Measurements from ENCODE around the gene RNF113A.
"Not testable (repeated sequence)": the region's sequence is repeated elsewhere in the genome, so short reads cannot be mapped to it uniquely, and the experiment has no call there.

RNF113A gene

DNA sequence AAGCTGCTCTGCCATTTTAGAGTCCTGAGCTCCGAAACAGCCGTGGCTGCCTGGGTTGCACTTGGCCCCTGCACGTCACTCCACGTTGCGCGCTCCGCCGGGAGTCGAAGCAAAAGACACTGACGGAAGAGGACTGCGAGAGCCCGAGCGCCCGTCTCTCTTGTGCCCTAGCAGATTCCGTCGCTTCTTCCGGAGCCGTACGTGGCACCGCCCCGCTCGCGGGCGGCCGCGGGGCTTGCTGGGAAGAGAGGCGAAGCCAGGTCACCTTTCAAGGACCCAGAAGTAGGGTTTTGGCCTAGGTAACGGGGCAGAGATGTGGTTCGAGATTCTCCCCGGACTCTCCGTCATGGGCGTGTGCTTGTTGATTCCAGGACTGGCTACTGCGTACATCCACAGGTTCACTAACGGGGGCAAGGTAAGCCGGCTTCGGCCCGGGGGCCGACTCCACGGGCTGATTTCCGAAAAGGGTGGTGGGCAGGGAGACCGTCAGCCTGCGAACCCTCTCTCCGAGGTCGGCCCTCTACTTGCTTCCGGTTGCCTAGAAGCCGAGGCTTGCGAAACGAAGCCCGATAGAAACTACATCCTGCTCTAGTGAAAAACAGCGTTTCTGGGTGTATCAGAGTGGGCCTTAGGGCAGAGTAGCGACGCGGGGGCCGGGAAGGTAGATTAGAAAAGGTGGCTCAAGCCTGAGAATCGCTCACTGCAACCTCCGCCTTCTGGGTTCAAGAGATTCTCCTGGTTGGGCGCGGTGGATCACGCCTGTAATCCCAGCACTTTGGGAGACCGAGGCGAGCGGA lies at the start of gene RNF113A, which contains the start of gene NDUFA1:
RNF113A (minus strand) TSS at position 135 of the 797 bp plus-strand sequence; CDS start at position 15, 120 bp downstream.
NDUFA1 (plus strand) TSS at position 234 of the 797 bp plus-strand sequence; CDS start at position 314, 80 bp downstream.
- DNase-seq: peak; percentile 89

DNA sequence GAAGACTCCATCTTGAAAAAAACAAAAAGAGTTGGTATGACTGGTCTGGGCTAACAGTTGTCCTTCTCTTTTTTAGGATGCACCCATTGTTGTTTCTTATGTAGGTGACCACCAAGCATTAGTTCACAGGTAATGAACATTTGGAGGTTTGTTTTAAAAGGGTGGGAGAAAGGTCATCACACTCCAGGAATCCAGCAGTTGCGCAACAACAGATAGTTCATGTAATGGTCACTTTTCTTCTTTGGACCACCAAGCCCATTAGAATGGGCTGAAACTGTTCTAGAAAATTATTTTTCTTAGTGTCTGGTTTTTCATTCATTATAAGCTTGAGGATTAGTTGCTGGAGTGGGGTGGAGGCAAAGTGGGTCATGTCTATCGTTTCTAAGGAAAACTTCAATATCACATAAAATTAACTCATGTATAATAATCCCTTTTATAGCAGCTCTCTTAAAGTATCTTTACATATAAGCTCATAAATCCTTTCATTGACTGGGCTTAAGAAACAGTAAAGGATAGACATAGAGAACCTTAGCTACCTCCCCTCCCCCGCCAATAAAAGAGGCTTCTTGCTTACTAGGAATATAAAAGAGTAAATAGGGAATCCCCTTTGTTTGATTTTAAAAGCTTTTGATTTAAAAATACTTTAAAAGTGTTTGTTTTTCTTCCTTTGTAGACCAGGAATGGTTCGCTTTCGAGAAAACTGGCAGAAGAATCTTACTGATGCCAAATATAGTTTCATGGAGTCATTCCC lies 48.5 kb upstream of the RNF113A start:
- DNase-seq: no peak

DNA sequence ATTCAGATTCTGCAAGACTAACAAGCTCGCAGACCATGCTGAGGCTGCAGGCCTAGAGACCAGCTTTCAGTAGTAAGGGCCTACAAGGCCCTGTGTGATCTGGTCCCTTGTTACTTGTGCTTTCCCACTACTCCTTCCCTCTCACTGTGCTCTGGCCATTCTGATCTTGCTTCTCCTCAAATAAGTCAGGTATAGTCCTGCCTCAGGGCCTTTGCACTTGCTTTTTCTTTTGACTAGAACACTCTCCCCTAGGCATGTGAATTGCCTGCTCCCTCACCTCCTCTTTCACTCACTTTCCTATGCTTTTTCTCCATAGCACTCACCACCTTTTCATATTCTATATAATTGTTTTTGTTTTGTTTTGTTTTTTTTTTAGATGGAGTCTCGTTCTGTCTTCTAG lies 46.3 kb upstream of the RNF113A start:
- DNase-seq: no peak

DNA sequence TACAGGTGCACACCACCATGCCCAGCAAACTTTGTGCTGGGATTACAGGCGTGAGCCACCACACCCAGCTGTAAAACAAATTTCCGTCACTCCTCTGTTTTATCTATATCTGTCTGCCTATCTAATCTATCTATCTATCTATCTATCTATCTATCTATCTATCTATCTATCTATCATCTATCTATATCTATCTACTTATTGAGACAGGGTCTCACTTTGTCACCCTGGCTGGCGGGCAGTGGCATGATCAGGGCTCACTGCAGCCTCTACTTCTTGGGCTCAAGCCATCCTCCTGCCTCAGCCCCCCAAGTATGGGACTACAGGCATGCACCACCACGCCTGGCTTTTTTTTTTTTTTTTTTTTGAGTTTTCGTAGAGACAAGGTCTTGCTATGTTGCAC lies 44.8 kb upstream of the RNF113A start:
- no peak for DNase-seq

DNA sequence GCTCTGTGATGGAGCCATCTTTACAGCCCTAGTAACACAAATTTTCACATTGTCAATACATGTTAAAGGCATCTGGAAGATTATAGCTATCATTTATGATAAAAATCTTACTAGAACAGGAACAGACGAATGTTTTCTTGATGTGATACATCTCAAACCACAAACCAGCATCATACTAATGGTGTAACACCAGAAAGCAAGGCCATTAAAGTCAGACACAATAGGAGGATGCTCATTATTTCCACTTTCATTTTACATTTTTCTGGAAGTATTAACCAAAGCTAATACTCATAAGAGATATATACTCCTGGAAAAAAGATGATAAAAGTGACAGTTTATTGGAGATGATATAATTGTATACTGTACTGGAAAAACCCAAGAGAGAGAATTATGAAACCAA lies 29.4 kb upstream of the RNF113A start:
- DNase-seq: no peak

DNA sequence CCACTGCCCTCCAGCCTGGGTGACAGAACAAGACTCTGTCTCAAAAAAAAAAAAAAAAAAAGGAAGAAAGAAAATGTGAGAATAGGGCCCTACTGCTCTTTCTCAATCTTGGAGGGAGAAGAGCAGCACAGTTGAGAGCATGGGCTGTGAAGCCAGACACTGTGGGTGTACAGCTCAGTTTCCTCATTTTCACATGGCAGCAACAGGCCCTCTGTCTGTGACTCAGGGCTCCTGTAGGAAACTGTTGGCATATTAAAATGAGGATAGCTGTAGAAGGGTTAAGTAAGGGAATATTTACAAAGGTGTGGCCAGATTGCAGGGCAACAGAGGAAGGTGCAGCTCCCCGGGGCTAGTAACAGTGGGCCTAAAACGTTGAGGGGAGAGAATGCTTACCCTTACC lies 27.6 kb upstream of the RNF113A start:
- DNase-seq: no peak

DNA sequence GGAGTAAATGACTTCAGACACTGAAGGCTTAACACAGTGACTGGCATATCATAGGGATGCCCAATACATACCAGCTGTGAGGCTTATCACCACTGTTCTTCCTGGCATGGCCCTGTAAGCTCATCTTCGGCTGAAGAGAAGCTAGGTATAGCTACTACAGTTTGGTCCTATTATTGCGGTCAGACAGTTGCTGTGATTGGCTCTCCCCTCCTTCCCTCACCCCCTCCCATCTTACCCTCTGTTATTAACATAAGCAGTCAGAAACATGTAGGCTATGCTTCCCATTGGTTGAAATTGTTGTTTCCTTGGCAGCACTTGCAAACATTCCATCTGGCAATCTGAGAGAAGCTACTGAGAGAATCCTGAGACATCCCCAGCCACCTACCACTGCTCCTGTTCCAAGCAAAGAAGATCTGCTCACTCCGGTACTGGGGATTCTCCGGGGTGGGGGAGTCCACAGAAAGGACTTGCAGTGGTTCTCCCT lies 24.4 kb upstream of the RNF113A start, which contains the start of gene AKAP14:
AKAP14 (plus strand) TSS at position 51 of the 484 bp plus-strand sequence. CDS start 7,331 bp downstream, outside the sequence.
- no peak for DNase-seq

DNA sequence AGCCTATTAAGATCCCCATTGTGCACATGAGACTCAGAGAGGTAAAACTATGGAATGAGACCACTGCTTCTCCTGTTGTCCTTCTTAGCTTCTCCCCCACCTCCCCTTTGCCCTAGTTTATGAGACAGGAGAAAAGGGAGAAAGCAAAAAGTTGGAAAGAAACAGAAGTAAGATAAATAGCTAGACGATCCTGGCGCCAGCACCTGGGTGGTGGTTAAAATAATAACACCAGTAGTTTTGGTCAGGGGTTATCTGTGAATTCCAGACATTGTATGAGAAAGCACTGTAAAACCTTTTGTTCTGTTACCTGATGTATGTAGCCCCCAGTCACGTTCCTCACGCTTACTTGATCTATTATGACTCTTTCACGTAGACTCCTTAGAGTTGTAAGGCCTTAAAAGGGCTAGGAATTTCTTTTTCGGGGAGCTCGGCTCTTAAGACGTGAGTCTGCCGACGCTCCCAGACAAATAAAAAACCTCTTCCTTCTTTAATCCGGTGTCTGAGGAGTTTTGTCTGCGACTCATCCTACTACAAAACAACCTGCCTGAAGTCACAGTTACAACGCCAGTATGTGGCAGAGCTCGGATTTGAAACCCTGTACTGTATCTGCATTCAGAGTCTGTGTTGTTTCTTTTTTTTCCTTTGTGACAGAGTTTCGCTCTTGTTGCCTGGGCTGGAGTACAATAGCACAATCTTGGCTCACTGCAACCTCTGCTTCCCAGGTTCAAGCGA lies 20.6 kb upstream of the RNF113A start:
- not testable (repeated sequence) for DNase-seq

DNA sequence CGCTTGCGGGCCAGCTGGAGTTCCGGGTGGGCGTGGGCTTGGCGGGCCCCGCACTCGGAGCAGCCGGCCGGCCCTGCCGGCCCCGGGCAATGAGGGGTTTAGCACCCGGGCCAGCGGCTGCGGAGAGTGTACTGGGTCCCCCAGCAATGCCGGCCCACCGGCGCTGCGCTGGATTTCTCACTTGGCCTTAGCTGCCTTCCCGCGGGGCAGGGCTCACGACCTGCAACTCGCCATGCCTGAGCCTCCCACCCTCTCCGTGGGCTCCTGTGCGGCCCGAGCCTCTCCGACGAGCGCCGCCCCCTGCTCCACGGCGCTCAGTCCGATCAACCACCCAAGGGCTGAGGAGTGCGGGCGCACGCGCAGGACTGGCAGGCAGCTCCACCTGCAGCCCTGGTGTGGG lies 19.1 kb upstream of the RNF113A start:
- not testable (repeated sequence) for DNase-seq

DNA sequence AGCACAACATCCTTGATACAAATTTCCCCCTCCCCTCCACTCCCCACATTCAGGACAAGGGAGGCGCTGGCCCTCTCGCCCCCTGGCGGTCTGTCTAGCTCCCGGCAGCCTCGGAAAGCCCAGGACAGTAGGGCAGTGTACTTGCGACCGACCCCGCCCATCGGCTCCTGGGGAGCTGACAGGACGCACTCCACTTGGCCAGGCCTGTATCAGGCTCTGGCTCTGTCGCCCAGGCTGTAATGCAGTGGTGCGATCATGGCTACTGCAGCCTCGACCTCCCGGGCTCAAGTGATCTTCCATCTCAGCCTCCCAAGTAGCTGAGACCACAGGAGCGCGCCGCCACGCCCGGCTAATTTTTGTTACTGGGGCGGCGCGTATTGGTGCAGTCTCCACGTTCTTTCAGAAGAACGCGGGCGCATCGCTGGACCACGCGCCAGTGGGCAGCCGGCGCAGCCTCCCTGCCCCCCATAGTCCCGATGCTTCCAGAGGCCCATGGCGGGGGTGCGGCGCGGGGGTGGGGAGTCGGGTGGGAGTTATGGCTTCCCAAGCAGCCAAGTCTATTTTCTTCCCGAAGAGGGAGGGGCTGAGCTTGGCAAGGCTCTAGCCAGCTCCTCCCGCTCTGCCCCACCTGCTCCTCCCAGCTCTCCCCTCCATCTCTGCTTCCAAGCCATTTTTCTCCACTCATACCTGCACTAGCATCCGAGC lies 16.3 kb upstream of the RNF113A start:
- peak; percentile 52 for DNase-seq

DNA sequence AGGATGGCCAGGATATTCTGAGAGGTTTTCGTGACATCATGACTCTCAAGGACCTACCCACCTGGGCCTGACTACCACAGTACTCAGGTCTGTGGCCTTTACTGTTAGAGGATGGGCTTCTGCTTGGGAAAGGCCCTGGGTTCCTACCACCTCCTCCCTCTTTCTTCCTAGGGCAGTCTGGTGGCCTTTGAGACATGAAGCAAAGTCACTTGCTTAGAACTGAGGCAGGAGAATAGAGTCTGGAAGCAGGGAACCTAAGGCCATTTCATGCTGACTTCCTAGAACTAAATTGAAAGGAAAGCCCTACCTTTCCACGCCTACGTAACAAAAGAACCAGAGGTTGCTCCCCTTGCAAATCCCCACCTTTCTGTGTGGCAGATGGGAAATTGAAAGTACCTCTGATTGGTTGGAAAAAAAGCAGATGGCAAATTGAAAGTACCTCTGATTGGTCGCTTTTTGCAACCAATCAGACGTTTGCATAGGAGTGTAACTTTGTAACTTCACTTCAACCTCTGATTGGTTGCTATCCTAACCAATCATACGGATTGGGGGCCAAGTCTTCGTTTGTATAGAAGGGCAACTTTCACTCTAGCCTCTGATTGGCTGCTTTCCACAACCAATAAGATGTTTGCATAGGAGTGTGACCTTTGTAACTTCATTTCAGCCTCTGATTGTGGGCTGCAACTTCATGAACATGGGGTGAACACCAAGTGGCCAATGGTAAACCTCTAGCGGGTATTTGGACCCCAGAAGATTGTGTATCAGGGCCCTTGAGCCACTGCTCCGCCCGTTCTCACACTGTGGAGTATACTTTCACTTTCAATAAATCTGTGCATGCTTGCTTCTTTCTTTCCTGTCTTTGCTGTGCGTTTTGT lies 14.3 kb upstream of the RNF113A start:
- peak; percentile 65 for DNase-seq

DNA sequence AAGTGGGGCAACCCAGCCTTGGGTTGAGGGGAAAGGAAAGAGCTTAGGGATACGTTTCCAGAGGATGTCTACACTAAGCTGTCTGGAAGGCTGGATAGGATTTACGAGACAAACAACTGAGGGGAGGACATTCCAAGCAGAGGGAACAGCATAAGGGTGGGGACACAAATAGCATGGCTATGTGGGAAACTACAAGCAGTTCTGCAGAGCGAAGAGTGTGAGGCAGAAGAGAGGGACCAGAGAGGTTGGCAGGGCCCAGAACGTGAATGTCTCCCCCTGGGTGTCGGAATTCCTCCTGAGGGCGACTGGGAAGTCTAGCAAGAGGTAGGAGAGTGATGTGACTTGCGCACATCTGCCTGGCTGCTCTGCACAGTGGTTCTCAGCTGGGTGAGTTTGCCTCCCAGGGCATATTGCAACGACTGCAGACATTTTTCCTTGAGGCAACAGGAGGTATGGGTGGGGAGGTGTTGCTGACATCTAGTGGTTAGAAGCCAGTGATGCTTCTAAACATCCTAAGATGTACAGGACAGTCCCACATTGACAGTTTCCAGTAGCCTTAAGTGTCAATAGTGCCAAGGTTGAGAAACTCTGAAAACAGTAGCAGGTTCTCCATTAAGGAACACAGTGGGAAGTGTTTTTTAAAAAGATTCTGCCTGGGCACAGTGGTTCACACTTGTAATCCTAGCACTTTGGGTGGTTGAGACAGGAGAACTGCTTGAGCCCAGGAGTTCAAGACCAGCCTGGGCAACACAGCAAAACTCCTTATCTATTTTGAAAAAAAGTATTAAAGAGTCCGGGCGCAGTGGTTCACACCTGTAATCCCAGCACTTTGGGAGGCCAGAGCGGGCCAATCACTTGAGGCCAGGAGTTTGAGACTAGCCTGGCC lies 9.3 kb upstream of the RNF113A start:
- DNase-seq: peak; percentile 33

DNA sequence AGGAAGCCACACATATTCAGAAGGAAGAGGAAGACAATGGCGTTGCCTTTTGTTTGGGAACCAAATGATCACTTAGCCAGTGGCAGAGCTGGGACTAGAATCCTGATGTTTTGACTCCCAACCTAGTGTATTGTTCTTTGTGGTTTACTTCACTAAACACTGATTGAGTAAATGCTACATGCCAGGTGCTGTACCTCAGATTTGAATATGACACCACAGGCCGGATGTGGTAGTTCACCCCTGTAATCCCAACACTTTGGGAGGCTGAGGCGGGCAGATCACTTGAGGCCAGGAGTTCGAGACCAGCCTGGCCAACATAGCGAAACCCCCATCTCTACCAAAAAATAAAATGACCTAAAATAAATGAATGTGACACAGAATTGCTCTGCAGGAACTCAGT lies 8.5 kb upstream of the RNF113A start:
- peak; percentile 10 for DNase-seq

DNA sequence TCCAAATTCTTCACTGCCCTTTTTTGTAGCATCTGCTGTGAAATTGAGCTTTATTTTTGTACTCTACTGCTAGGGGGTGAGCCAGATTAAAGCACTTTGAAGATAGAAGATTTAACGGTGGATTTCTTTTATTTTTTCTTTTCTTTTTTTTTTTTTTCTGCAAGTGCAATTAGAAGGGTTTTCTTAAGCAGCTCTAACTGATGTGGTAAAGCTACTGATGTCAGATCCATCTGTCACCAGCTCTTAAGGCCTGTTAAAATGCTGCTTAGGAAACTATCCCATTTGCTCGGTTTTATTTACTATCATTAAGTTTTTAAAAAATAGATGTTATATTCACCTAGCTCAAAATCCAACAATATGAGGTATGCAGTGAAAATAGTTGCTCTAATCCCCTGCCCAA lies 7.2 kb upstream of the RNF113A start:
- DNase-seq: no peak

DNA sequence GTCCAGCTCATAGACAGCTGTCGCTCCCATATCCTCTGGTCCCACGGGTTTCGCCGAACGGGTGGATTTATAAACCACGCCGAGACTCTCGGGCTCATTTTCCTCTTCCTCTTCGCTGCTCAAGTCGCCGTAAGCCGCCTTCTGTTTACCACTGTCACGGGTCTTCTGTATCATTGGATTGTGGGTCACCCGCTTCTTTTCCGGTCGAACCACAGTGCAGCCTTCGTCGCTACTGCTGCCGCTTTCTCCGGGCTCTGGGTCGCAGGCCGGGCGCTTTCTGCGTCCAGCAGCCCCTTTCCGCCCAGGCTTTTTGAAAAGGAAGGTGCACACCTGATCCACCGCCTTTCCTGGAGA lies 311 bp downstream of the RNF113A start:
- no peak for DNase-seq

DNA sequence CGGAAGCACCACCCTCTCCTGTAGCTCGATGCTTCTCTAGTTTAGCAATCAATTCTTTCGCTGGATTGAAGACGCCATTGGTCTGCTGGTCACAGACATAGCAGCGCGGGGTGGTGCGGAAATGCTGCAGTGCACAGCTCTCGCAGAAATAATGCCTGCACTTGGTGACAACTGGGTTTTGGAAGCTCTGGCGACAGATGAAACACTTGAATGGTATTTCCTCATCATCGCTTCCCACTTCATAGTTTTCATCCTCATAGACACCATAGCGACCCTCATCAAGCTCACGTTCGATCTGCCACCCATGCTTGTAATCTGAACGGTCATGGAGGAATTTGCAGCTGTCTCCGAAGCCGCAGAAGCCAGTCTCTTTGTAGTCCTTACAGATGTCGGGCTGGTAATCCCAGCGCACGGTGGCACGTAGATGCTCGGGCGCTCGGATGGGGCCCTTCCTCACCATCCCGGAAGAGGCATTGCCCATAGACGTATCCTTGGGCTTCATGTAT lies 854 bp downstream of the RNF113A start:
- DNase-seq: peak; percentile 35

DNA sequence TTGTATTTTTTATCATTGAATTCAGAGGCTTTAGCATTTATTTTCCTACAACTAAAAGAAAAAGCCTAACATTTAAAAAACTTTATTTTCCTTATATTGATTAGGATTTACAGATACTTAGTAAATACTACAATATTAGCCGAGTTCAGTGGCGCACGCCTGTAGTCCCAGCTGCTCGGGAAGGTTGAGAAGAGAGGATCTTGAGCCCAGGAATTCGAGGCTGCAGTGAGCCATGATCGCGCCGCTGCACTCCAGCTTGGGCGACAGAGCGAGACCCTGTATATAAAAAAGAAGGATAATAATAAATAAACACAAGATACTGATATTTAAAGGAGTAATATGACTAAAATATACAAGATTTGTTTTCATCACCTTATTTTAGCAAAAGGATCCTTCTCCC lies 18.1 kb downstream of the RNF113A start:
- DNase-seq: no peak

DNA sequence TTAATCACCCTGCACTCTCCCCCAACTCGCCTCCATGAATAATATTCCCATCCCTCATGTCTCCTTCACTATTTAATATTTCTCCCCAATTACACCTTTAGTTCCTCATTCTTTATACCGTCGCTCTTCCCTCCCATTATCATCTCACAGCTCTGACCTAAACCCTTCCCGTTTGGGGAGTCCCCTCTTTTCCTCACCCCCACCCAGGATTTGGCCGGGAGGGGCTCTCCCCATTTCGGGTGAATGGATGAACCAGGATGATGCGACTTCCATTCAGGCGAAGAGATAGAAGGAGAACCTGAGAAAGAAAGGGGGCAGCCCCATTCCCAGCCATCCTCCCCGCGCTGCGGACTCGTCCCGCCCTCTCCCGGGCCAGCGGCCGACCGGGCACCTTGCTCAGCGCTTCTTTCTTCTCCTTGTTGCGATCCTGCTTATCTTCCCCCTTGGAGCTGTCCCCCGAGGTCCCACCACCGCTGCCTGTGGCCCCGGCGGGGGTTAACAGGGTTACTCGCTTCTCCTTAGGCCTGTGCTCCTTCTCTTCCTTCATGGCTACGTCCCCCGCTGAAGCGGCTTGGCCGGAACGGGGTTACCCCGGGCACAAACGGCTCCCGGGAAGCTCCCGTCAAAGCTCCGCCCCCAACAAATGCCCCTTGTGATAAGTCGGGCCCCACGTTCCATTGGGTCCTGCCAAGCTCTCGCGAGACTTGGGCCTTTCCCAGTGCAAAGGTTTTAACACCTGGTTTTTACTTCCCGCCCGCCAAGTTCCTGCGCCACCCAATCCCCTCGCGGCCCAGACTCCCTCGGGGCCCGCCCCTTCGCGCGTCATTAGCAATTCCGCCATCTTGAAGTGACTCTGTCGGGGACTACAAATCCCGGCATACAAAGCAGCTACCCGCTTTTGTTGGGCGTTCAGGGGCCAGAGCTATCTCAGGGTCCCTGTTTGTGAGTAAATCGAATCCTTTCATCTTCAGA lies 18.9 kb downstream of the RNF113A start, which contains the start of gene UPF3B:
UPF3B (minus strand) TSS at position 582 of the 972 bp plus-strand sequence; CDS start at position 547, 35 bp downstream.
- DNase-seq: peak; percentile 97

DNA sequence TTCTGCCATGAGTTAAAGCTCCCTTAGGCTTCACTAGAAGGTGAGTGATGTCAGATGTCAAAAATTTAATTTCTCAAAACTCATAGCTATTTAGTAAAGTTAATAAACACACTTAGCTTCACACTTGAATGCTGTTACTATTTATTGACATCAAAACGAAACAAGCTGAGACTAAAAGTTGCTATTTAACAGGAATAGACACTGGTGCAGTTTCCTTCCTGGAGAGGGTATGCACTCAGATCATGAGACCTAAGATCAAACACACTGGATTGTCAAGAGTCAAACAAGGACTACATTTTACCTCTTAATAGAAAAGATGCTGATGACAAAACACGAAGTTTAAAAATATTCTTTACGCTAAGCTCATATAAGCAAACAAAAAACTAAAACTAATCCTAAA lies 37.6 kb downstream of the RNF113A start:
- DNase-seq: no peak
